Sigmoid colon (tissue), 4 donors: ENCODE measurements around the gene LARGE2.

Experiments used
- CTCF ChIP-seq, 4 experiments: fragments of 450-650 bp in 3 of 4; fragments of 200-600 bp in 1 of 4; IDR thresholded peaks; one replicate each; pipeline ENCODE4 v1.5.1; 2016 to 2019; ENCODE audit warnings: antibody characterized with exemption in 4 of 4, mild to moderate bottlenecking in 3 of 4, moderate library complexity in 2 of 4
- EP300 ChIP-seq, 4 donors: sonication (generic); formaldehyde crosslinking; IDR thresholded peaks; one replicate each; pipeline ENCODE4 v1.6.1; 2017; ENCODE audit warnings: antibody characterized with exemption in 4 of 4
- POLR2AphosphoS5 ChIP-seq, 4 donors: sonication (generic); formaldehyde crosslinking; IDR thresholded peaks; one replicate each; pipeline ENCODE4 v1.6.1; 2017; ENCODE audit warnings: antibody characterized with exemption in 4 of 4

- TF ChIP-seq CTCF (IDR thresholded peaks at IDR 0.05) (no peak), POLR2AphosphoS5 (IDR thresholded peaks at IDR 0.05) (no peak), EP300 (IDR thresholded peaks at IDR 0.05) (no peak)
These were observed 34.9 kb upstream of the LARGE2 start for GRCh38 chr11:45887587-45887986.
